Smooth muscle cell (in vitro differentiated cells): ENCODE results near the gene PTPRN2. TPM values are rescaled to one million over a fixed set of nuclear protein-coding genes. Genes with fewer than 3 reads are reported as not detected.

Experiments
- DNase-seq: peaks from one replicate; lab custom pipeline; 2025; ENCODE audit not compliant: unreplicated experiment; lab: John Stamatoyannopoulos, UW
- H2AFZ ChIP-seq: fragments of 200-600 bp; sonication (generic); 2 replicates; pipeline ENCODE4 v1.6.0; 2016; ENCODE audit warnings: antibody characterized with exemption, low read depth, mild to moderate bottlenecking
- H3F3A ChIP-seq: fragments of 200-600 bp; sonication (generic); 2 replicates; pipeline ENCODE4 v1.6.0; 2017; ENCODE audit warnings: antibody characterized with exemption, low read depth
- H3K27ac ChIP-seq: fragments of 200-600 bp; sonication (generic); 2 replicates; pipeline ENCODE4 v1.5.1; 2016; ENCODE audit warnings: low read depth, mild to moderate bottlenecking
- H3K27me3 ChIP-seq: fragments of 200-600 bp; sonication (generic); 2 replicates; pipeline ENCODE4 v1.6.1; 2016; ENCODE audit warnings: low read depth, mild to moderate bottlenecking
- H3K36me3 ChIP-seq: fragments of 200-600 bp; sonication (generic); 2 replicates; pipeline ENCODE4 v1.5.1; 2016; ENCODE audit warnings: low read depth
- H3K4me1 ChIP-seq: fragments of 200-600 bp; sonication (generic); 2 replicates; pipeline ENCODE4 v1.5.1; 2016; ENCODE audit warnings: low read depth
- H3K4me2 ChIP-seq: fragments of 200-600 bp; sonication (generic); 2 replicates; pipeline ENCODE4 v1.6.0; 2016; ENCODE audit warnings: mild to moderate bottlenecking
- H3K4me3 ChIP-seq: fragments of 200-600 bp; sonication (generic); 2 replicates; pipeline ENCODE4 v1.5.1; 2016; ENCODE audit warnings: mild to moderate bottlenecking
- H3K79me2 ChIP-seq: fragments of 200-600 bp; sonication (generic); 2 replicates; pipeline ENCODE4 v1.6.0; 2016; ENCODE audit warnings: low read depth, mild to moderate bottlenecking
- H3K9ac ChIP-seq: fragments of 200-600 bp; sonication (generic); 2 replicates; pipeline ENCODE4 v1.6.0; 2016; ENCODE audit warnings: low read depth
- H3K9me3 ChIP-seq: fragments of 200-600 bp; sonication (generic); replicated peaks from 2 replicates; pipeline ENCODE4 v1.5.1; 2016; ENCODE audit warnings: low read depth
- H4K20me1 ChIP-seq: fragments of 200-600 bp; sonication (generic); 2 replicates; pipeline ENCODE4 v1.6.0; 2016; ENCODE audit warnings: low read depth
- WGBS: methylation state at CpG from one replicate; pipeline ENCODE4 v1.1.7; 2016; ENCODE audit warnings: low lambda C conversion rate; 5-methylcytosine and 5-hydroxymethylcytosine counted together
- polyA plus RNA-seq: library from polyadenylated mRNA; unstranded; fragments of >200 nt; fragmentation: Nextera tagmentation; extraction: Ambion mirVana; gene quantifications from 2 replicates; pipeline ENCODE4 v1.2.1, GENCODE V29; 2016
- total RNA-seq: library from RNA; depleted of rRNA; stranded (reverse); fragments of >200 nt; gene quantifications from 2 replicates; pipeline ENCODE4 v1.2.3, GENCODE V29; 2014
- TF ChIP-seq, protein P1 (sequence below): fragments of 200-600 bp; sonication (generic); IDR thresholded peaks from 2 replicates; pipeline ENCODE4 v1.5.1; 2017; ENCODE audit warnings: borderline replicate concordance, mild to moderate bottlenecking, antibody characterized with exemption; ENCODE audit not compliant: insufficient read depth, poor library complexity, severe bottlenecking

Gene PTPRN2
- total and polyA plus RNA-seq, 2 experiments from 2014 or later, result 0.09 to 0.87 TPM

- no peak overlapping the region for H3K4me3 ChIP-seq
- H3K9me3 ChIP-seq, result no peaks in the 10 kb centered on the region
- no peaks in the 10 kb centered on the region for H3K36me3 ChIP-seq
- no peak overlapping the region for H3K27ac ChIP-seq
- no peaks in the 10 kb centered on the region for H3K79me2 ChIP-seq
- H2AFZ ChIP-seq, result no peak overlapping the region
- no peaks in the 10 kb centered on the region for H3K27me3 ChIP-seq
- DNase-seq, result no peak
- TF ChIP-seq, protein P1, sequence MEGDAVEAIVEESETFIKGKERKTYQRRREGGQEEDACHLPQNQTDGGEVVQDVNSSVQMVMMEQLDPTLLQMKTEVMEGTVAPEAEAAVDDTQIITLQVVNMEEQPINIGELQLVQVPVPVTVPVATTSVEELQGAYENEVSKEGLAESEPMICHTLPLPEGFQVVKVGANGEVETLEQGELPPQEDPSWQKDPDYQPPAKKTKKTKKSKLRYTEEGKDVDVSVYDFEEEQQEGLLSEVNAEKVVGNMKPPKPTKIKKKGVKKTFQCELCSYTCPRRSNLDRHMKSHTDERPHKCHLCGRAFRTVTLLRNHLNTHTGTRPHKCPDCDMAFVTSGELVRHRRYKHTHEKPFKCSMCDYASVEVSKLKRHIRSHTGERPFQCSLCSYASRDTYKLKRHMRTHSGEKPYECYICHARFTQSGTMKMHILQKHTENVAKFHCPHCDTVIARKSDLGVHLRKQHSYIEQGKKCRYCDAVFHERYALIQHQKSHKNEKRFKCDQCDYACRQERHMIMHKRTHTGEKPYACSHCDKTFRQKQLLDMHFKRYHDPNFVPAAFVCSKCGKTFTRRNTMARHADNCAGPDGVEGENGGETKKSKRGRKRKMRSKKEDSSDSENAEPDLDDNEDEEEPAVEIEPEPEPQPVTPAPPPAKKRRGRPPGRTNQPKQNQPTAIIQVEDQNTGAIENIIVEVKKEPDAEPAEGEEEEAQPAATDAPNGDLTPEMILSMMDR, result no peak
- H3K9ac ChIP-seq, result no peak overlapping the region
- H3K4me2 ChIP-seq, result no peak overlapping the region
- no peaks in the 10 kb centered on the region for H3K4me1 ChIP-seq
- no peaks in the 10 kb centered on the region for H4K20me1 ChIP-seq
- WGBS, result 85% methylated on average over 16 of the region's 16 CpGs
- no peaks in the 10 kb centered on the region for H3F3A ChIP-seq
Measured at GRCh38 chr7:158235862-158236261, 351.8 kb downstream of the PTPRN2 start.

- Histone ChIP-seq H3K9me3 (no peaks in the 10 kb centered on the region), H3K4me1 (no peaks in the 10 kb centered on the region), H3K4me2 (no peak overlapping the region), H2AFZ (no peak overlapping the region), H3K27me3 (no peaks in the 10 kb centered on the region), H3K79me2 (no peaks in the 10 kb centered on the region), H3K4me3 (no peak overlapping the region), H3K27ac (no peak overlapping the region), H3K9ac (no peak overlapping the region), H3F3A (no peaks in the 10 kb centered on the region), H3K36me3 (no peaks in the 10 kb centered on the region), H4K20me1 (no peaks in the 10 kb centered on the region)
- DNase-seq, result no peak
- 81% methylated on average over 1 of the region's 1 CpG for WGBS
- TF ChIP-seq, protein P1, result no peak
Measured at GRCh38 chr7:158229945-158230344, 357.7 kb downstream of the PTPRN2 start.

GRCh38 chr7:158228986-158229385 lies 358.6 kb downstream of the PTPRN2 start:
- TF ChIP-seq, protein P1, result no peak
- Histone ChIP-seq H3K27ac (no peak overlapping the region), H3K4me2 (no peak overlapping the region), H3K27me3 (no peaks in the 10 kb centered on the region), H3K79me2 (no peaks in the 10 kb centered on the region), H3K9me3 (no peaks in the 10 kb centered on the region), H3K4me3 (no peak overlapping the region), H4K20me1 (no peaks in the 10 kb centered on the region), H2AFZ (no peak overlapping the region), H3F3A (no peaks in the 10 kb centered on the region), H3K9ac (no peak overlapping the region), H3K4me1 (no peaks in the 10 kb centered on the region), H3K36me3 (no peaks in the 10 kb centered on the region)
- 41% methylated on average over 2 of the region's 2 CpGs for WGBS
- DNase-seq, result no peak

DNA sequence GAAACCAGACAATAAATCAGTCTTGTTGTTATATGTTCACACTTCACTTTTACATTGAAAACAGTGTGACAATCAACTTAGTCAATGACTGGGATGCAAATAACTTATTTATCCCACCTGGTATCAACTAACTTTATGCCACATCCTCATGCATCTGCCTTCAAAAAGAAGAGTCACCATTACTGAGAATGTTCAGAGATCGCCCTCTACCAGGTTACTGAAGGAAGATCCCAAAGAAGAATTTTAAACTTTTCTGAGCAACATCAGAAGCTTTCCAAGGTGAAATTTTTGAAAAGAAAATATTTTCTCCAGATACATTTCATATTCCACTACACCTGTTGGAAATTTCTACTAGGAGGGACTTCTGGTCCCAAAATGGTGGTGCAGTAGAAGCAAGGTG lies 359.5 kb downstream of the PTPRN2 start:
- DNase-seq, result no peak
- TF ChIP-seq, protein P1, result no peak

More for the DNA sequence above, 359.5 kb downstream of the PTPRN2 start:
- no peak overlapping the region for H3K4me2 ChIP-seq
- H2AFZ ChIP-seq, result no peak overlapping the region
- H4K20me1 ChIP-seq, result no peaks in the 10 kb centered on the region
- no peaks in the 10 kb centered on the region for H3K79me2 ChIP-seq
- H3K27ac ChIP-seq, result no peak overlapping the region
- H3K4me1 ChIP-seq, result no peaks in the 10 kb centered on the region
- H3K4me3 ChIP-seq, result no peak overlapping the region
- H3K27me3 ChIP-seq, result no peaks in the 10 kb centered on the region
- no peaks in the 10 kb centered on the region for H3K36me3 ChIP-seq
- H3K9ac ChIP-seq, result no peak overlapping the region
- no peaks in the 10 kb centered on the region for H3F3A ChIP-seq
- H3K9me3 ChIP-seq, result no peaks in the 10 kb centered on the region
- 83% methylated on average over 1 of the region's 1 CpG for WGBS
